C4-2B (cell line): ENCODE data around the gene EIF3K.

Experiments used
- ZFX ChIP-seq: fragments of 450-650 bp; IDR thresholded peaks from 2 replicates; pipeline ENCODE4 v1.6.1; 2017
- TF ChIP-seq, protein P1 (sequence below): fragments of 450-650 bp; conservative IDR thresholded peaks from 2 replicates; pipeline ENCODE4 v1.5.1; 2017; ENCODE audit warnings: mild to moderate bottlenecking

DNA sequence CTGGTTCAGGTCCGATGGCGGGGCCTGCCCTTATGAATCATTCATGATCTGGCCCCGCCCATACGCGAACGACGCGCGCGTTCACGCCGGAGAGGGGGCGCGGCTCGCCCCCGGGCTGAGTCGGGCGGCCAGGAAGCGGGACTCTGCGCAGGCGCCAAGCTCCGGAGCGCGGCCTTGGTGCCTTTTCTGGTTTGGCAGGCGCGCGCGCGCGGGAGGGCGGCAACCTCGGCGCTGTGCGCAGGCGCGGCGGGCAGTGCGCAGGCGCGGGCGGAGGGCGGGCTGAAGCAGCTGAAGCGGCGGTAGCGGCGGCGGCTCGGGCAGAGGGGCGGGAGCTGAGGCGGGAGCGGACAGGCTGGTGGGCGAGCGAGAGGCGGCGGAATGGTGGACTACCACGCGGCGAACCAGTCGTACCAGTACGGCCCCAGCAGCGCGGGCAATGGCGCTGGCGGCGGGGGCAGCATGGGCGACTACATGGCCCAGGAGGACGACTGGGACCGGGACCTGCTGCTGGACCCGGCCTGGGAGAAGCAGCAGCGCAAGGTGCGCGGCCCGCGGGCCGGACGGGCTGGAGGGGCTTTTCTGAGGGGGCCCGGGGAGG, 28.5 kb downstream of the EIF3K start, which contains the start of gene ACTN4:
- TF ChIP-seq, protein P1, sequence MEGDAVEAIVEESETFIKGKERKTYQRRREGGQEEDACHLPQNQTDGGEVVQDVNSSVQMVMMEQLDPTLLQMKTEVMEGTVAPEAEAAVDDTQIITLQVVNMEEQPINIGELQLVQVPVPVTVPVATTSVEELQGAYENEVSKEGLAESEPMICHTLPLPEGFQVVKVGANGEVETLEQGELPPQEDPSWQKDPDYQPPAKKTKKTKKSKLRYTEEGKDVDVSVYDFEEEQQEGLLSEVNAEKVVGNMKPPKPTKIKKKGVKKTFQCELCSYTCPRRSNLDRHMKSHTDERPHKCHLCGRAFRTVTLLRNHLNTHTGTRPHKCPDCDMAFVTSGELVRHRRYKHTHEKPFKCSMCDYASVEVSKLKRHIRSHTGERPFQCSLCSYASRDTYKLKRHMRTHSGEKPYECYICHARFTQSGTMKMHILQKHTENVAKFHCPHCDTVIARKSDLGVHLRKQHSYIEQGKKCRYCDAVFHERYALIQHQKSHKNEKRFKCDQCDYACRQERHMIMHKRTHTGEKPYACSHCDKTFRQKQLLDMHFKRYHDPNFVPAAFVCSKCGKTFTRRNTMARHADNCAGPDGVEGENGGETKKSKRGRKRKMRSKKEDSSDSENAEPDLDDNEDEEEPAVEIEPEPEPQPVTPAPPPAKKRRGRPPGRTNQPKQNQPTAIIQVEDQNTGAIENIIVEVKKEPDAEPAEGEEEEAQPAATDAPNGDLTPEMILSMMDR: no peak
- TF ChIP-seq ZFX: peak; percentile 66; the same call in 1 of the 2 replicates
